Activated CD4-positive, alpha-beta T cell treated with anti-CD3 and anti-CD28 coated beads, Interleukin-2, amount 50 U/mL, for 4 hours (primary cell): ENCODE results near the gene CDH23.

Experiments used
- DNase-seq, 2 experiments: peaks; one replicate each; pipeline ENCODE4 v3.0.0-alpha.2; 2020

The CDH23 gene

GRCh38 chr10:71613261-71613777 is 216.6 kb downstream of the CDH23 start:
- no peak for DNase-seq

- DNase-seq = no peak
Measured at GRCh38 chr10:71613877-71614276, 217.2 kb downstream of the CDH23 start.

- no peak for DNase-seq
Measured at GRCh38 chr10:71614946-71615345, 218.2 kb downstream of the CDH23 start.

- no peak for DNase-seq
Measured at GRCh38 chr10:71615538-71616329, 219.0 kb downstream of the CDH23 start.

- no peak for DNase-seq
Measured at GRCh38 chr10:71616817-71617654, 220.3 kb downstream of the CDH23 start.

GRCh38 chr10:71618176-71618575 is 221.5 kb downstream of the CDH23 start:
- DNase-seq = no peak

- DNase-seq = no peak
Measured at GRCh38 chr10:71618598-71618997, 221.9 kb downstream of the CDH23 start.

- no peak for DNase-seq
Measured at GRCh38 chr10:71620642-71621041, 223.9 kb downstream of the CDH23 start.

- no peak for DNase-seq
Measured at GRCh38 chr10:71621231-71622153, 224.8 kb downstream of the CDH23 start.

- no peak for DNase-seq
Measured at GRCh38 chr10:71622154-71622526, 225.4 kb downstream of the CDH23 start.

- DNase-seq = no peak
Measured at GRCh38 chr10:71622616-71623015, 225.9 kb downstream of the CDH23 start.

- DNase-seq = no peak
Measured at GRCh38 chr10:71623098-71623985, 226.6 kb downstream of the CDH23 start.

- no peak for DNase-seq
Measured at GRCh38 chr10:71623986-71624291, 227.2 kb downstream of the CDH23 start.

GRCh38 chr10:71625445-71626175 is 228.9 kb downstream of the CDH23 start:
- no peak for DNase-seq

- no peak for DNase-seq
Measured at GRCh38 chr10:71627230-71627939, 230.7 kb downstream of the CDH23 start.

- DNase-seq = no peak
Measured at GRCh38 chr10:71627956-71628355, 231.2 kb downstream of the CDH23 start.

- no peak for DNase-seq
Measured at GRCh38 chr10:71629131-71629530, 232.4 kb downstream of the CDH23 start.

GRCh38 chr10:71630168-71630567 is 233.4 kb downstream of the CDH23 start:
- no peak for DNase-seq

- DNase-seq = no peak
Measured at GRCh38 chr10:71631007-71631861, 234.5 kb downstream of the CDH23 start.
